Measurements from ENCODE around the gene TRIM9.

DNA sequence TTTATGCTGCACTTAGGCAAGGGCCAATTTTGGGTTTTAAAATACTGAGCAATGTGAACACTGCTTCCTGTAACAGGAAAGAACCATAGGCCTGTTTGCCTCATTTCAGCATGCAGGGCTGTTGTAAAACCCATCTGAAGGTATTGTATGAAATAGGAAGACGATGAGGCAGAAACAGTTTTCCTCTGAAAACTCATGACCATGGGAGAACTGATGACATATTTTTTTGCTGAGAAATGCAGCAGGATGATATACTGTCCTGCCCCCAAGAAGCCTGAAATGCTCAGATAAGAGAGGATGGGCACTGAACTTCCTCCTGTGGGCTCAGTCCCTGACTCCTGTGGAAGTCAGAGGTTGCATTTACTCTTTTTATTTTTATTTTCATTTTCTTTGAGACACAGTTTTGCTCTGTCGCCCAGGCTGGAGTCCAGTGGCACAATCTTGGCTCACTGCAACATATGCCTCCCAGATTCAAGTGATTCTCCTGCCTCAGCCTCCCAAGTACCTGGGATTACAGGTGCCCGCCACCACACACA lies 168.0 kb downstream of the TRIM9 start:
- TF ChIP-seq, protein P1, sequence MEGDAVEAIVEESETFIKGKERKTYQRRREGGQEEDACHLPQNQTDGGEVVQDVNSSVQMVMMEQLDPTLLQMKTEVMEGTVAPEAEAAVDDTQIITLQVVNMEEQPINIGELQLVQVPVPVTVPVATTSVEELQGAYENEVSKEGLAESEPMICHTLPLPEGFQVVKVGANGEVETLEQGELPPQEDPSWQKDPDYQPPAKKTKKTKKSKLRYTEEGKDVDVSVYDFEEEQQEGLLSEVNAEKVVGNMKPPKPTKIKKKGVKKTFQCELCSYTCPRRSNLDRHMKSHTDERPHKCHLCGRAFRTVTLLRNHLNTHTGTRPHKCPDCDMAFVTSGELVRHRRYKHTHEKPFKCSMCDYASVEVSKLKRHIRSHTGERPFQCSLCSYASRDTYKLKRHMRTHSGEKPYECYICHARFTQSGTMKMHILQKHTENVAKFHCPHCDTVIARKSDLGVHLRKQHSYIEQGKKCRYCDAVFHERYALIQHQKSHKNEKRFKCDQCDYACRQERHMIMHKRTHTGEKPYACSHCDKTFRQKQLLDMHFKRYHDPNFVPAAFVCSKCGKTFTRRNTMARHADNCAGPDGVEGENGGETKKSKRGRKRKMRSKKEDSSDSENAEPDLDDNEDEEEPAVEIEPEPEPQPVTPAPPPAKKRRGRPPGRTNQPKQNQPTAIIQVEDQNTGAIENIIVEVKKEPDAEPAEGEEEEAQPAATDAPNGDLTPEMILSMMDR (conservative IDR thresholded peaks at IDR 0.05; ENCODE audit: low read depth, low read length), result no peak
- no peak for TF ChIP-seq EZH2 (IDR thresholded peaks at IDR 0.05; ENCODE audit: borderline replicate concordance, low read depth, low read length, poor library complexity, severe bottlenecking)

Measured in A673 (cell line).